HEK293T (cell line): Measurements from ENCODE around the gene PIAS4.

Experiments
- ARNT ChIP-seq: fragments of 450-650 bp; IDR thresholded peaks from 2 replicates; pipeline ENCODE4 v1.6.1; 2017; ENCODE audit warnings: mild to moderate bottlenecking
- BHLHE40 ChIP-seq: fragments of 450-650 bp; IDR thresholded peaks from 2 replicates; pipeline ENCODE4 v1.6.1; 2016; ENCODE audit warnings: mild to moderate bottlenecking, moderate library complexity, borderline replicate concordance
- ELF4 ChIP-seq: fragments of 450-650 bp; IDR thresholded peaks from 2 replicates; pipeline ENCODE4 v1.6.1; 2017; ENCODE audit warnings: antibody characterized with exemption
- FOXA1 ChIP-seq: fragments of 450-650 bp; IDR thresholded peaks from 2 replicates; pipeline ENCODE4 v1.6.1; 2016; ENCODE audit warnings: mild to moderate bottlenecking
- FOXK2 ChIP-seq: fragments of 450-650 bp; IDR thresholded peaks from 2 replicates; pipeline ENCODE4 v1.6.1; 2016; ENCODE audit warnings: mild to moderate bottlenecking
- FOXM1 ChIP-seq: fragments of 450-650 bp; IDR thresholded peaks from 2 replicates; pipeline ENCODE4 v1.6.1; 2017; ENCODE audit warnings: mild to moderate bottlenecking, borderline replicate concordance
- HDGF ChIP-seq: fragments of 450-650 bp; IDR thresholded peaks from 2 replicates; pipeline ENCODE4 v1.6.1; 2017; ENCODE audit warnings: antibody characterized with exemption, borderline replicate concordance
- NFRKB ChIP-seq: fragments of 450-650 bp; IDR thresholded peaks from 2 replicates; pipeline ENCODE4 v1.6.1; 2016; ENCODE audit warnings: mild to moderate bottlenecking, moderate library complexity
- SP1 ChIP-seq: fragments of 450-650 bp; IDR thresholded peaks from 2 replicates; pipeline ENCODE4 v1.6.1; 2017
- SUZ12 ChIP-seq: fragments of 450-650 bp; IDR thresholded peaks from 2 replicates; pipeline ENCODE4 v1.6.1; 2016; ENCODE audit warnings: mild to moderate bottlenecking
- TARDBP ChIP-seq: fragments of 450-650 bp; IDR thresholded peaks from 2 replicates; pipeline ENCODE4 v1.6.1; 2016
- ZNF384 ChIP-seq: fragments of 450-650 bp; IDR thresholded peaks from 2 replicates; pipeline ENCODE4 v1.6.1; 2016
- TF ChIP-seq, protein P1 (sequence below): fragments of 450-650 bp; IDR thresholded peaks from 2 replicates; pipeline ENCODE4 v1.6.1; 2016

DNA sequence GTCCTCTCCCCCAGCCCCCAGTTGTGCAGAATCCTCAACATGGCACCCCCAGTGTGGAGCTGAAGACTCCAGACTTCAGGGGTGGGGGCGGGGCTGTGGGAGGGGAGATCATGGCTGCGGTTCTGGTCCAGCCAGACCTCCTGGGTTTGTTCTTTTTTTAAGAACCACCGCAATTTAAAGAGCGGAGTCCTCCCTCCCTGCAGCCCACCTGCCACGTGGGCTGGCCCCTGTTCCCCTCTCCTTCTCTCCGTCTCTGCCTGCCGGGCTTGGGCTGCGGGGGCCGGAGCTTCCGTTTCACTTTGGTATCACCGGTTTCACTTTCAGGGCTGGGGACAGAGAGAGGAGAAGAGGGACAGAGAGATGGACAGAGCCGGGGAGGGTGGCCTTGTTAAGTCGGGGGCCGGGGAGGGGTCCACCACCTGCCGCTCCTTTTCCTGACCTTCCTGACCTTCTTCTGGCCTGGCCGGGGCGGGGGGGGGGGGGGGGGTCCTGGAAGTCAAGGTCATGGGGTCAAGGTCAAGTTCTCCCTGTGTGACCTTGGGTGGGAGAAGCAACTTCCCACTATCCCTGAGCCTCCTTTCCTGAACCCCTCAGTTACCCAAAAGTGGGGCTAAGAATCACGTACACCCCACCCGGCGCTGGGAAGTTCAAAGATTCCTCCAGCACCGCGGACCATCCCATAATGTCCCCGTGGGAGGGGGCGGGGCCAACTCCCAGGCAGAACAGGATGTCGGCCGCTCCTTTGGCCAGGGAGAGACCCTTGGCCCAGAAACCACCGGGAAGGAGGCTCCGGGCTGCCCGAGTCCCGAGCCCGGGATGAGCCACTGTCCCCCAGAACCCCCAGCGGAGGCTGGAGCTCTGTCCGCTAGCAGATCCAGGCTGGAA, 70.5 kb downstream of the PIAS4 start:
- TF ChIP-seq ZNF384: no peak
- TF ChIP-seq FOXA1: no peak
- TF ChIP-seq SP1: no peak
- TF ChIP-seq NFRKB: no peak
- TF ChIP-seq FOXK2: no peak
- TF ChIP-seq BHLHE40: no peak
- no peak for TF ChIP-seq ARNT
- TF ChIP-seq, protein P1, sequence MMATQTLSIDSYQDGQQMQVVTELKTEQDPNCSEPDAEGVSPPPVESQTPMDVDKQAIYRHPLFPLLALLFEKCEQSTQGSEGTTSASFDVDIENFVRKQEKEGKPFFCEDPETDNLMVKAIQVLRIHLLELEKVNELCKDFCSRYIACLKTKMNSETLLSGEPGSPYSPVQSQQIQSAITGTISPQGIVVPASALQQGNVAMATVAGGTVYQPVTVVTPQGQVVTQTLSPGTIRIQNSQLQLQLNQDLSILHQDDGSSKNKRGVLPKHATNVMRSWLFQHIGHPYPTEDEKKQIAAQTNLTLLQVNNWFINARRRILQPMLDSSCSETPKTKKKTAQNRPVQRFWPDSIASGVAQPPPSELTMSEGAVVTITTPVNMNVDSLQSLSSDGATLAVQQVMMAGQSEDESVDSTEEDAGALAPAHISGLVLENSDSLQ: no peak
- TF ChIP-seq FOXM1: no peak
- TF ChIP-seq SUZ12: no peak
- no peak for TF ChIP-seq ELF4
- TF ChIP-seq TARDBP: no peak
- TF ChIP-seq HDGF: no peak
